Epithelial cell of proximal tubule (primary cell): Measurements from ENCODE around the gene TRNP1. TPM values are rescaled to one million over a fixed set of nuclear protein-coding genes. Genes with fewer than 3 reads are reported as not detected.

Source experiments
- DNase-seq: peaks from one replicate; pipeline ENCODE4 v3.0.0-alpha.2; 2011; ENCODE audit warnings: low read depth
- H3K4me3 ChIP-seq: 2 replicates; pipeline ENCODE4 v1.5.1; 2011; ENCODE audit warnings: low read depth, mild to moderate bottlenecking, low read length
- CTCF ChIP-seq: conservative IDR thresholded peaks from 2 replicates; pipeline ENCODE4 v1.5.1; 2012; ENCODE audit warnings: low read depth, mild to moderate bottlenecking, low read length
- total RNA-seq: library from RNA; depleted of rRNA; stranded (reverse); fragments of >200 nt; gene quantifications from 2 replicates; pipeline ENCODE4 v1.2.3, GENCODE V29; 2015

TRNP1 gene
- total RNA-seq, 1 donor from 2014 or later = 159 TPM

- no peak for DNase-seq
- no peak for TF ChIP-seq CTCF
Observed at GRCh38 chr1:27036718-27037117, 43.2 kb downstream of the TRNP1 start.

GRCh38 chr1:27037518-27037917, 44.0 kb downstream of the TRNP1 start:
- H3K4me3 ChIP-seq = no peak overlapping the region
- DNase-seq = no peak
- no peak for TF ChIP-seq CTCF

More at GRCh38 chr1:27036718-27037117, 43.2 kb downstream of the TRNP1 start:
- H3K4me3 ChIP-seq = no peak overlapping the region

GRCh38 chr1:27038020-27038419, 44.5 kb downstream of the TRNP1 start:
- H3K4me3 ChIP-seq = no peak overlapping the region
- TF ChIP-seq CTCF = no peak
- no peak for DNase-seq

GRCh38 chr1:27042670-27043069, 49.2 kb downstream of the TRNP1 start:
- TF ChIP-seq CTCF = no peak
- DNase-seq = no peak
- H3K4me3 ChIP-seq = no peak overlapping the region

GRCh38 chr1:27044613-27045151, 51.2 kb downstream of the TRNP1 start:
- DNase-seq = no peak
- no peak overlapping the region for H3K4me3 ChIP-seq
- TF ChIP-seq CTCF = peak; percentile 96

- DNase-seq = peak; percentile 40
- H3K4me3 ChIP-seq = no peak overlapping the region
- peak; percentile 91 for TF ChIP-seq CTCF
Observed at GRCh38 chr1:27045973-27046558, 52.6 kb downstream of the TRNP1 start.

GRCh38 chr1:27047914-27048313, 54.4 kb downstream of the TRNP1 start:
- TF ChIP-seq CTCF = no peak
- no peak for DNase-seq
- H3K4me3 ChIP-seq = no peak overlapping the region
